Immature natural killer cell (primary cell): Measurements from ENCODE around the gene TBC1D2B. TPM values are rescaled to one million over a fixed set of nuclear protein-coding genes. Genes with fewer than 3 reads are reported as not detected.
"Not testable (repeated sequence)": the region's sequence is repeated elsewhere in the genome, so short reads cannot be mapped to it uniquely, and the experiment has no call there.

Experiments
- DNase-seq, 3 donors: peaks; one replicate each; pipeline ENCODE4 v3.0.0; 2022; ENCODE audit warnings: mixed read lengths in 1 of 3
- H3K27ac Mint-ChIP-seq, 6 donors: one replicate each; pipeline ENCODE4 v1.8.0; 2020; ENCODE audit warnings: mixed read lengths in 6 of 6, mild to moderate bottlenecking in 5 of 6, inconsistent platforms in 4 of 6, moderate library complexity in 3 of 6
- H3K27me3 Mint-ChIP-seq, 3 donors: one replicate each; pipeline ENCODE4 v1.8.0; 2020 to 2021; ENCODE audit warnings: low read depth in 3 of 3, mild to moderate bottlenecking in 3 of 3, mixed read lengths in 3 of 3, moderate library complexity in 3 of 3, inconsistent platforms in 1 of 3
- H3K36me3 Mint-ChIP-seq, 3 donors: one replicate each; pipeline ENCODE4 v1.8.0; 2020; ENCODE audit warnings: mixed read lengths in 3 of 3, inconsistent platforms in 2 of 3, mild to moderate bottlenecking in 2 of 3
- H3K4me1 Mint-ChIP-seq, 2 donors: one replicate each; pipeline ENCODE4 v1.8.0; 2020; ENCODE audit warnings: inconsistent platforms in 2 of 2, mild to moderate bottlenecking in 2 of 2, mixed read lengths in 2 of 2, moderate library complexity in 1 of 2
- H3K4me3 Mint-ChIP-seq, 5 donors: one replicate each; pipeline ENCODE4 v1.8.0; 2020; ENCODE audit warnings: mild to moderate bottlenecking in 5 of 5, mixed read lengths in 5 of 5, inconsistent platforms in 3 of 5, moderate library complexity in 3 of 5
- H3K9me3 Mint-ChIP-seq, 6 donors: one replicate each; pipeline ENCODE4 v1.8.0; 2020; ENCODE audit warnings: mild to moderate bottlenecking in 6 of 6, mixed read lengths in 6 of 6, inconsistent platforms in 4 of 6, moderate library complexity in 3 of 6
- polyA plus RNA-seq, 3 donors: library from polyadenylated mRNA; unstranded; fragments of 300-500 nt; fragmentation: Illumina TruSeq; gene quantifications; one replicate each; pipeline ENCODE4 v1.2.3, GENCODE V29; 2021

TBC1D2B gene
- polyA plus RNA-seq, 3 donors from 2014 or later = 3.5 to 10.2 (median 7.8) TPM

- H3K27me3 Mint-ChIP-seq = peaks cover 0 to 4% (median 4%) of the 10 kb centered on the region in 3 donors
- no peak overlapping the region for H3K4me3 Mint-ChIP-seq
- no peaks in the 10 kb centered on the region for H3K36me3 Mint-ChIP-seq
- DNase-seq = no peak
- H3K9me3 Mint-ChIP-seq = no peaks in the 10 kb centered on the region
- no peak overlapping the region for H3K27ac Mint-ChIP-seq
- H3K4me1 Mint-ChIP-seq = peaks cover 0 to 1% of the 10 kb centered on the region in 2 donors
These were observed 94.3 kb downstream of the TBC1D2B start for GRCh38 chr15:77983091-77983707.

- Mint-ChIP-seq H3K4me3 (no peak overlapping the region), H3K27me3 (peaks cover 0 to 4% (median 2%) of the 10 kb centered on the region in 3 donors), H3K36me3 (no peaks in the 10 kb centered on the region), H3K4me1 (no peaks in the 10 kb centered on the region), H3K27ac (no peak overlapping the region), H3K9me3 (no peaks in the 10 kb centered on the region)
- no peak for DNase-seq
These were observed 95.4 kb downstream of the TBC1D2B start for GRCh38 chr15:77982127-77982490.

GRCh38 chr15:77981281-77982126 lies 96.0 kb downstream of the TBC1D2B start:
- H3K27ac Mint-ChIP-seq = no peak overlapping the region
- no peak overlapping the region for H3K4me3 Mint-ChIP-seq

GRCh38 chr15:77980674-77981073 lies 96.8 kb downstream of the TBC1D2B start:
- H3K27me3 Mint-ChIP-seq, DNase-seq, H3K36me3 Mint-ChIP-seq, H3K9me3 Mint-ChIP-seq, H3K4me3 Mint-ChIP-seq, H3K4me1 Mint-ChIP-seq: not testable (repeated sequence)
- H3K27ac Mint-ChIP-seq = peak overlapping the region in 1 of 6 donors; percentile 42

More at GRCh38 chr15:77981281-77982126, 96.0 kb downstream of the TBC1D2B start:
- no peak for DNase-seq
- Mint-ChIP-seq H3K27me3 (peaks cover 0 to 4% (median 2%) of the 10 kb centered on the region in 3 donors), H3K4me1 (no peaks in the 10 kb centered on the region), H3K36me3 (no peaks in the 10 kb centered on the region), H3K9me3 (no peaks in the 10 kb centered on the region)

- Mint-ChIP-seq H3K4me1 (no peaks in the 10 kb centered on the region), H3K27me3 (peaks cover 0 to 4% (median 2%) of the 10 kb centered on the region in 3 donors), H3K4me3 (no peak overlapping the region), H3K27ac (no peak overlapping the region), H3K9me3 (no peaks in the 10 kb centered on the region), H3K36me3 (no peaks in the 10 kb centered on the region)
- no peak for DNase-seq
These were observed 97.4 kb downstream of the TBC1D2B start for GRCh38 chr15:77980098-77980497.

GRCh38 chr15:77979157-77979556 lies 98.4 kb downstream of the TBC1D2B start:
- H3K27ac Mint-ChIP-seq, H3K36me3 Mint-ChIP-seq, DNase-seq, H3K9me3 Mint-ChIP-seq, H3K4me3 Mint-ChIP-seq, H3K4me1 Mint-ChIP-seq, H3K27me3 Mint-ChIP-seq: not testable (repeated sequence)

GRCh38 chr15:77978759-77979145 lies 98.8 kb downstream of the TBC1D2B start:
- H3K4me1 Mint-ChIP-seq, H3K27me3 Mint-ChIP-seq, H3K36me3 Mint-ChIP-seq, DNase-seq, H3K27ac Mint-ChIP-seq, H3K4me3 Mint-ChIP-seq, H3K9me3 Mint-ChIP-seq: not testable (repeated sequence)

GRCh38 chr15:77977903-77978758 lies 99.4 kb downstream of the TBC1D2B start:
- H3K4me1 Mint-ChIP-seq, DNase-seq, H3K9me3 Mint-ChIP-seq, H3K36me3 Mint-ChIP-seq, H3K27me3 Mint-ChIP-seq, H3K4me3 Mint-ChIP-seq, H3K27ac Mint-ChIP-seq: not testable (repeated sequence)

- not testable (repeated sequence) for H3K9me3 Mint-ChIP-seq, DNase-seq, H3K4me3 Mint-ChIP-seq, H3K36me3 Mint-ChIP-seq, H3K27ac Mint-ChIP-seq, H3K27me3 Mint-ChIP-seq, H3K4me1 Mint-ChIP-seq
These were observed 100.6 kb downstream of the TBC1D2B start for GRCh38 chr15:77976760-77977525.

- not testable (repeated sequence) for H3K4me1 Mint-ChIP-seq, DNase-seq, H3K36me3 Mint-ChIP-seq, H3K27me3 Mint-ChIP-seq, H3K4me3 Mint-ChIP-seq, H3K9me3 Mint-ChIP-seq, H3K27ac Mint-ChIP-seq
These were observed 101.4 kb downstream of the TBC1D2B start for GRCh38 chr15:77976095-77976450.

- H3K4me3 Mint-ChIP-seq = no peak overlapping the region
- no peak for DNase-seq
- H3K4me1 Mint-ChIP-seq = no peaks in the 10 kb centered on the region
- no peaks in the 10 kb centered on the region for H3K9me3 Mint-ChIP-seq
- H3K36me3 Mint-ChIP-seq = no peaks in the 10 kb centered on the region
- peaks cover 0 to 2% (median 2%) of the 10 kb centered on the region in 3 donors for H3K27me3 Mint-ChIP-seq
- no peak overlapping the region for H3K27ac Mint-ChIP-seq
These were observed 102.0 kb downstream of the TBC1D2B start for GRCh38 chr15:77975332-77976094.

- H3K27ac Mint-ChIP-seq = no peak overlapping the region
- DNase-seq = no peak
- no peaks in the 10 kb centered on the region for H3K9me3 Mint-ChIP-seq
- no peaks in the 10 kb centered on the region for H3K36me3 Mint-ChIP-seq
- peak overlapping the region in 1 of 5 donors; percentile 18 for H3K4me3 Mint-ChIP-seq
- H3K4me1 Mint-ChIP-seq = no peaks in the 10 kb centered on the region
- peaks cover 0 to 2% (median 0%) of the 10 kb centered on the region in 3 donors for H3K27me3 Mint-ChIP-seq
These were observed 102.8 kb downstream of the TBC1D2B start for GRCh38 chr15:77974416-77975331.
